NCI-H1694 treated with DMSO at 0.1 percent for 48 hours (cell line): ENCODE measurements around the gene SKI.

Source experiments
- DNase-seq: peaks from one replicate; lab custom pipeline; 2025; lab: John Stamatoyannopoulos, UW

The SKI gene

DNA sequence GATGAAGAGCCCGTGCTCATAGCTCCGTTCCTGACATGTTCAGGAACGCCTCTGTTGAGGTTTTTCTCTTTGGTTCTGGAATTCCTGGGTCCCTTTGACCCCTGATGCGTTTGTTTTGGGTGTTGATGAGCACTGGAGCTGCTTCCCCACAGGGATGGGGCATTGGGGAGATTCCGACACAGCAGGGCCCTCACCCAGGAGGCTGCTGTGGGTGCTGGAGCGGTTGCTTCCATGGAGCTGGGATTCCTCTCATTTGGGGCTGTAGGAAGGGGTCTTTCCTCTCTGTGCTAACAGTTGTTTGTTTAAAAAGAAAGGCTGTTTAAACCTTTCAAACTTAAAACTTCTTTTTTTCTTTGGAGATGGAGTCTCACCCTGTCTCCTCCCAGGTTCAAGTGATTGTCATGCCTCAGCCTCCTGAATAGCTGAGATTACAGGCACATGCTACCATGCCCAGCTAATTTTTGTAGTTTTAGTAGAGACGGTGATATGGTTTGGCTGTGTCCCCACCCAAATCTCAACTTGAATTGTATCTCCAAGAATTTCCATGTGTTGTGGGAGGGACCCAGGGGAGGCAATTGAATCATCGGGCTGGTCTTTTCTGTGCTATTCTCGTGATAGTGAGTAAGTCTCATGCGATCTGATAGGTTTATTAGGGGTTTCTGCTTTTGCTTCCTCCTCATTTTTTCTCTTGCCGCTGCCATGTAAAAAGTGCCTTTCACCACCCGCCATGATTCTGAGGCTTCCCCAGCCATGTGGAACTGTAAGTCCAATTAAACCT, 48.9 kb downstream of the SKI start:
- no peak for DNase-seq

DNA sequence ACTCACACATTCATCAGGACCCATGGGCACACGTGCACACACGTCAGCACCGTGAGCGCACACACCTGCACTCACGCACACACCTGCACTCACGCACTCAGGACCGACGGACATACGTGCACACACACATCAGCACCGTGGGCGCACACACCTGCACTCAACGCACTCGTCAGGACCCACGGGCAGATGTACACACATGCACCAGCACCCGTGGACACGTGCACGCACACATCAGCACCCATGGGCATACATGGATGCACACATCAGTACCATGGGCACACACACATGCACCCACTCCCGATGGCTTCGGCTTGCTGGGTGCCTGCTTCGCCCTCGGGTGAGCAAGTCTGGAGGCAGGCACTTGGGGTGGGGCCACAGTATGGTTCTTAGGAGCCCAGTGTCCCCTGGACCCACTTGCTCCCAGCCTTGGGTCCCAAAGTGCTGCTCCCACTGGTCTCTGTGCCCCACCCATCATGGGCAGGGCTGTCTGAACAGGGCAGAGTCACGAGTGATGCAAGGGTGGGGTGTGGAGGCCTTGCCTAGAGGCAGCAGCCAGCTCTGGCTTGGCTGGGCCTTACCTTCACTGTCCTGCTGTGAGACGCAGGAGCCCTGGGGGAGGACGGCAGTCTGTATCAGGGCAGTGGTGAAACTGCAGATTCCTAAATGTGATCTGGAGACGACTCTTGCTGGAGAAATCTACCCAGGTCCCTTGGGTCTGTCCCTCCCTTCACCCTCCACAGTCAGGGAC, 49.8 kb downstream of the SKI start:
- DNase-seq, result no peak

DNA sequence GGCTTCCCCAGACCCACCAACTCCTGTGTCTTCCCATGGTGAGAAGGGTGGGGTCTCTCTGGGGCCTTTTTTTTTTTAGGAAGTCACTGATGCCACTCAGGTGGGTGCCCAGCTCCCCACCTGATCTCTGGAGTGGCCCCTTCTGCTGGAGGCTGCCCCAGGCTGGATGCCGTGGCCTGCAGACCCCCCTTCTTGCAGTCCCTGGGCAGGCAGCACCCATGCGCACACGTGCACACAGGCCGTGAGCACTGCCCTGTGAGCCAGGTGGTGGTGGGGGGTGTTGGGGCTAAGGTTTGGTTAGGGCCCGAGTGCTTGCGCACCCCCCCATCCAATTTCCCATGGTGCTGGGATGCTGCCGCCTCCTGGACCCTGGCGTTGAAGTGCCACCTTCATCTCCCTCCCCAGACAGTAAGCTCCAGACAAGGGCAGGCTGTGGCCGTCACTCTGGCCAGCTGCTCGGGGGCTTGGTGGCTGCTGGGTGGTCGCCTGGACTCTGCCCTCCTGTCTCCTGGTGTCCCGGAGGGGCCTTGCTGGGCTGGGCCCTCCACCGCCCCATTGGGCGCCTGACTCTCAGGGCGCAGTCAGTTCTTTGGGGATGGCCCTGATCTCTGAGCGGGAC, 50.6 kb downstream of the SKI start:
- no peak for DNase-seq

DNA sequence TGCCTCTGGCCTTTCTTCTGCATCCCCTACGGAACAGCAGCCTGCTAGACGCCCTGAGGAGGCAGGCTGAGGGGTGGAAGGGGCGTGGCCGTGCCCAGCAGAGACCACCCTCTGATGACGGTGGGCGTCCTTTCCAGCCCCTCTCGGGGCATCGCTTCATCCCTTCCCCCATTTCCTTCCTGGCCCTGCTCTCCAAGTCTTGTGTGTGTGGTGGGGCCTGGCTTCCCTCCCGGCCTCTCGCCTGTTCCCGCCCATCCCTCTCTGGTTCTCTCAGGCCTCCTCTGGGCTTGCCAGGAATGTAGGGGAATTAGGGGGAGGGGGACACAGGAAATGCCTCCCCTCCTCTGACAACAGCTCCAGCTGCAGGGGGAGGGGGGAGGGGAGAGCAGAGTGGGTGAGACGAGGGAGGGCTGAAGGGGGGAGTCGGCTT, 51.1 kb downstream of the SKI start:
- DNase-seq, result no peak

DNA sequence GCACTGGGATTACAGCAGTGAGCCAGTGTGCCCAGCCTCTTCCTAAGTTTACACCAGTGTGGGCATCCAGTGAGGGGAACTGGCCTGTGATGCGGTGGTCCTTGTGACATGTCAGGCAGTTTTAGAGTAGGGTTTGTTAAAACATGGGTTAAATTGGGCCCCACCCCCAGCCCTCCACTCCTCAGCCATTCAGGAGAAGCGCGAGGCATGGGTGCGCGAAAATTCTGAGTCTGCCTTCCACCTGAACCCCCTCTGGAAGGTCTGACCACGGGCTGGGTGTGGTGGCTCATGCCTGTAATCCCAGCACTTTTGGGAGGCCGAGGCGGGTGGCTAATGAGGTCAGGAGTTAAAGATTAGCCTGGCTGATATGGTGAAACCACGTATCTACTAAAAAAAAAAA, 51.7 kb downstream of the SKI start:
- no peak for DNase-seq

DNA sequence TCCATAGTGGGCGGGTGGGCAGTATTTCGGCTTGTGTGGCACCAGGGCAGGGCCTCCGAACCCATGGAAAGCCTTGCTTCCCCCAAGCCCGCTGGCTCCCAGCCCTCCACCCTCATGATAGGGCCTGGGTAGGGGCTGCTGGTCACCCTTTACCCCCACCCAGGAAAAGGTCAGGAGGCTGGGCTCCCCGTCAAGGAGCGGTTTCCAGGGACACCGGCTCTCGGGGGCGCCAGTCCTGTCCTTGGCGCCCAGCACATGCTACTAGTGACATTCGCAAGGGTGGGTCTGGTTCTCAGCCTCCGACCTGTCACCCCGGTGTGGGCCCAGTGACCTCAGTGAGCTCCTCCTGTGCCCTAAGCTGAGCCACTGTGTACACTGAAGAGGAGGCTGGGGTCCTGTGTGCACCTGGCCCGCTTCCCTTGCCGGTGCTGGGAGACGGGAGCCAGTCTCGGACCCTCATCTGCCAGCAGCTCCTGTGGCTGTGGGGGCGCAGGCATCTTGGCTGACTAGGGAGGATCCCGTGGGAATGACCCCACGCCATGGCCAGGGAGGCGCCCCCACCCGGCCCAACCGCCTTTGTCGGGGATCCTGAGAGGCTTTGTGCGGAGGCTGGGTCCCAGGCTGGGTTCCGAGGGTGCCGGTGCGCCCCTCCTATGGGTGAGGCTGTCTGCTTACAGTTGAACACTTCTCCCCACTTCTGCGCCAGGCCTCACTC, 54.6 kb downstream of the SKI start:
- DNase-seq, result no peak

DNA sequence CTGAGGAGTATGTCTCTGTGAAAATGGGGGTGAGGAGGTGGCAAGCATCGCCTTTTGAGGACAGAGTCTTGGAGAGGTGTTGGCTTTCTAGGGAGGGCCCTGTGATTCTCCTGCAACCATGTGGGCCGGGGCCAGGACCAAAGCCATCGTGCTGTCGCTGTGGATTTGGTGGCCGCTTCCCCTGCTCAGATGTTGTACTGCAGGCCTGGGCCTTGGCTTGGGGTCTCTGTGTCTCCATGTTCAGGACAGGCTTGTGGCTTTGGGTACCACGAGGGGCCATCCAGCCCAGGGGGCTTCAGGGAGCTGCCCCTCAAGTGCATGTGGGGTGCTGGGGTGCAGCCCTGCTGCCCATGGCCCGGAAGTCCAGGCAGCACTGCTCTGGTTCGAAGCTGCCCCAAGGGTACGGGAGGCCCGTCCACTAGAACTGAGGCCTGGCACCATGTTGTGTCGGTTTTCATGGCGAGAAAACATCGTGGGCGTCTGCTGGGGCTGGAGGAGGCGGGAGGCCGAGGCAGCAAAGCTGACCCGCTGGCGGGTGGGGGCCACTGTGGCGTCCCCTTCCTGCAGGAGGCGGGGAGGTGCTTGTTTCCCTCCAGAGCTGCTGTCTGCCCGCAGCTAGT, 55.4 kb downstream of the SKI start:
- no peak for DNase-seq

DNA sequence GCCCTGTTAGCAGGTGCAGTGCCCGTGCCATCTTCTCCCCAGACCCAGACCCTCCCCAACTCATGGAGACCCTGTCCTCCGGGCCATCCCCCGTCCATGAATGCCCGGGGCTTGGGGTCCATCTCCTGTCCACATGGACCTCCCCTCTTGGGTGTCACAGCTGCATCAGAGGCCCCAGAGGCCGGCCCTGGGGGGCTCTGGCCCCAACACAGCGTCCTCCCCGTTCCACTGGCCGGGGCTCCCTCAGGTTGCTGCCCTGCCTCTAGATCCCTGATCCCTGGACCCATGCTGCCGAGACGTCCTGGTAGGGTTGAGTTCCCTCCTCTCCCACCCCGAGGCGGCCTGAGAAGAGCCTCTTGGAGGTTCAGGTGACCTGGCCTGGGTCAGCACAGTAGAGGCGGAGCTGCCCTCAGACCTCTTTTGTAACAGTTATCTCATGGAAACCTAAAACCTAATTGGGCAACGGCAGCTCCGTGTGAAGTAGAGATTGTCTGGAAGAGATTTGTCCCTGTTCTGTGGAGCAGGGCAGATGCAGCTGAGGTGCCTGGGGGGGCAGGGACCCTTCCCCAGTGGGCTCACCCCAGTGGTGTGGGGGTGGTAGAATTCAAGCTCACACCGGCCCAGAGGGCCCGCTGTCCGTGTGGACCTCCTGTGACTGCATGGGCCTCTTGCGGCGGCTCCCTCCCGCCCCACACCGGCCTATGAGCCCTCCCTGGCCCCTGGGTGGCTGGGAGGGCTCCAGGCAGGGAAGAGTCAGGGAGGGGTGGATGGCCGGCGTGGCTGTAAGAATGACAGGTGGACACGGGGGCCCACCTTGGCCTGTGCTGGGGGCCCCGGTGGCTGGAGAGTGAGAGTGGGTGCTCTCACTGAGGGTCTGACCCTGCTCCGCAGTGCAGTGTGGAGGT, 56.1 kb downstream of the SKI start:
- no peak for DNase-seq

DNA sequence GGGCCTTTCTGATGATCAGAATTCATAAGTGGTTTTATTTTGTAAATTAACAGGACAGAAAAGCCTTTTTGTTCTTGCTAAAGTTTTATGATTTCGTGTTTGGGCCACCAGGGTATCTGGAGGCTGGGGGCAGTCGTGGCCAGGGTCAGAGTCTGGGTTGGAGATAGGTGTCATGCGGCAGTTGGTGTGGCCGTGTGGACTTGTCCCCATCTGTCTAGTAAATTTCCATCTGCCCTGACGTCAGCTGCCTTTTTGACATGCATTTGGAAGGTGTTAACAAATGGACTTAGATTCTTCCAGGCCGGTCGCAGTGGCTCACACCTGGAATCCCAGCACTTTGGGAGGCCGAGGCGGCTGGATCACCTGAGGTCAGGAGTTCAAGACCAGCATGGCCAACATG, 56.8 kb downstream of the SKI start:
- DNase-seq, result no peak

DNA sequence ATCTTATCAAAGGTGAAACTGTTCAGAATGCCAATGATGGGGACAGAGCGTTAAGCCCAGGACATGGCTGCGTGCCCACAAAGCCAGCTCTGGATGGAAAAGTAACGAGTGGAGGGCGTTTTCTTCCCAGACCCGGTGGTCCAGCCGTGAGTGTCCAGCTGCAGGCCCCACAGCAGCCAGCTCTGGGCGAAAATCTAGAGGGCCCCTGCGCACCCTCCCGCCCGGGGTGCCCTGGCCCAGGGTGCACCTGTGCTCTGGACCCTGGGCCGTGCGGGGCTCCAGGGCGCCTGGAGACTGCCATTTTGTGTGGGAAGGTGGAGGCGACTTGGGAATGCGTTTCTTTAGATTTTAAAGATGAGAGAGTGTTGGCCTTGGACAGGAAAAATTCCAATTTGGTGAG, 58.8 kb downstream of the SKI start:
- no peak for DNase-seq

DNA sequence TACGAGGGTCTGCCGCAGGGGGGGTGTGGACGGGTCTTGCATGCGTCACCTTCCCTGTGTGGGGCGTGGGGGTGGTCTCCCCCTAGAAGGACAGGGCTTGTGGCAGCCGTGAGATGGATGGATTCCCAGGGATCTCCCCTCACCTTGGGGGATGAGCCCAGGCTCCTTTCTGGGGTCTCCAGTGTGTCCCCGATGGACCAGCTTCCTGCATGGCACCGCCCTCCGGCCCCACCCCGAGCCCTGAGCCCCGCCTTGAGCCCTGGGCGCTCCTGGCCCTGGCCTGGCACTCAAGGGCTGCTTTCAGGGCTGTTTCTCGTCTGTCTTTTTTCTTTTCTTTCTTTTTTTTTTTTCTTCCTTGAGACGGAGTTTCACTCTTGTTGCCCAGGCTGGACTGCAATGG, 59.5 kb downstream of the SKI start:
- DNase-seq, result no peak

DNA sequence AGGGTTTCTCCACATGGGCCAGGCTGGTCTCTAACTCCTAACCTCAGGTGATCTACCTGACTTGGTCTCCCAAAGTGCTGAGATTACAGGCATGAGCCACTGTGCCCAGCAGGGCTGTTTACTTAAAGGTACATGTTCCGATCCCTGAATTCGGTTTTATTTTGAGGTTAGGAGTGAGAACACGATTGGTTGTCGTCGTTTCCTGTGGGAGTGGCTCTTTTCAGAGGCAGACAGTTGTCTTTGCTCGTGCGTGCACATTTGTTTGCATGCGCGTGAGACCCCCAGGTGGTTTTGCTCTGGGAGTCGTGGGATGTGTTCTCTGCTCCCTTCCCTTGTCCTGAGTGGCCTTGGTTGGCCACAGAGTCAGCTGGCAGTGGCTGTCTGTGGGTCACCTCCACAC, 60.2 kb downstream of the SKI start:
- DNase-seq, result no peak

DNA sequence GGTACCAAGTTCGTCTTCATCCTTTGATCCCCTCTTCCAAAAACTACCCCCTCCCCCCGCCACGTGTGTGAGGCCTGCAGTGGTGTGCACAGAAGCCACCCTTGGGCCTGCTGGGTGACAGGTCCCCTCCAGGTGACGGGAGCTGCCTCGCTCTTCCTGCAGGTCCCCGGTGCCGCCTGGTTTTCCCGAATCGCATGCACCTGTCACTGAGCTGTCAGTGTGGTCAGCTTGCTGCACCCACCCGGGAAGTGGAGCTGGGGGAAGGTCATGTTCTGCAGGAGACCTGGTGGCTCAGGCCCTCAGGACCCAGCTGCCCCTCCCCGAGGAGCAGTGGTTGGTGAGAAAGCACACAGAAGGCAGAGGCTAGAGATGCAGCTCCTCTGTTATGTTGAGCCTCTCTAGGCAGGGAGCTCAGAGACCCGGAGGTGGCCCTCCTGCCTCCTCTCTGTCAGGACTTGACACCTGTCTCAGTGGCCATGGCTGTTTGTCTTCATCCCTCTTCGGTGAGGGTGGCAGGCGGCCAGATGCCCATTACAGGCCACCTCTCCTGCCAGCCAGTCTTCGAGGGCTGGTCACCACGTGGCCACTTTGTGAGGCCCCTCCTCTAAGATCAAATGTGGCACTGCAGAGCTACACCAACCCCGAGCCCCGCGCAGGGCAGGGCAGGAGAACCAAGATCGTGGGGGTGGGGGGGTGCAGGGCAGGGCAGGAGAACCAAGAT, 60.9 kb downstream of the SKI start:
- no peak for DNase-seq

DNA sequence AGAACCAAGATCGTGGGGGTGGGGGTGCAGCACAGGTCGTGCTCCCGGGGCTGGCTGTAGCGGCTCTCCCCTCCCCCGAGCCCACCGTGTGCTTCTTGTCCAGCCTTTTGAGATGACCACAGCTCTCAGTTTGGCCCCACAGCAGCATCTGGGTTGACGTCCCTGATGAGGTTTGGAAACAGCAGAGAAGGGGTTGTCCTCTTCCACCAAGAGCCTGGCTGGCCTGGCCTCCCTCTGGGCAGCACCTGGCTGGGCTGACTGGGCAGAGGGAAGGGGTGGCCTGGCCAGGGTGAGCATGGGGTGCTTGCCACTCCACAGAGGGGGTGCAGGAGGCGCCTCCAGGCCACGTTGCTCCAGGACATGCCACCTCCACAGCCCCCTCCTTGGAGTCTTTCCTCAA, 61.5 kb downstream of the SKI start:
- no peak for DNase-seq

DNA sequence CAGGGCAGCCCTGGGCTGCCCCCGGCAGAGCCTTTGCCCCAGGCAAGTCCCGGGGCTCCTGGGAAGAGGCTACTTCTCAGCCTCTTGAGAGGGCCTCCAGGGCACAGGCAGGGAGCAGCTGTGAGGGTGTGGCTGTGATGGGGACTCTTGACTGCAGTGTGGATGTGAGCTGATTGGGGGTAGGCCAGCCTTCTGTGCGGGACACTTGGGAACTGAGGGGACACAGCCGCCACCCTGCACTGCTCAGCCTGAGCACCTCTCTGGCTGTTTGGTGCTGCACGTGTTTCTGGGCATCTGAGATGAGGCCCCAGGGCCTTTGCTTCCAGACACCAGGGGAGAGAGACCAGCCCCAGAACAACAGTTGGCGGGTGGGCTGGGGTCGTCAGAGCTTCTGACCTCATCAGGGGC, 62.1 kb downstream of the SKI start:
- no peak for DNase-seq

DNA sequence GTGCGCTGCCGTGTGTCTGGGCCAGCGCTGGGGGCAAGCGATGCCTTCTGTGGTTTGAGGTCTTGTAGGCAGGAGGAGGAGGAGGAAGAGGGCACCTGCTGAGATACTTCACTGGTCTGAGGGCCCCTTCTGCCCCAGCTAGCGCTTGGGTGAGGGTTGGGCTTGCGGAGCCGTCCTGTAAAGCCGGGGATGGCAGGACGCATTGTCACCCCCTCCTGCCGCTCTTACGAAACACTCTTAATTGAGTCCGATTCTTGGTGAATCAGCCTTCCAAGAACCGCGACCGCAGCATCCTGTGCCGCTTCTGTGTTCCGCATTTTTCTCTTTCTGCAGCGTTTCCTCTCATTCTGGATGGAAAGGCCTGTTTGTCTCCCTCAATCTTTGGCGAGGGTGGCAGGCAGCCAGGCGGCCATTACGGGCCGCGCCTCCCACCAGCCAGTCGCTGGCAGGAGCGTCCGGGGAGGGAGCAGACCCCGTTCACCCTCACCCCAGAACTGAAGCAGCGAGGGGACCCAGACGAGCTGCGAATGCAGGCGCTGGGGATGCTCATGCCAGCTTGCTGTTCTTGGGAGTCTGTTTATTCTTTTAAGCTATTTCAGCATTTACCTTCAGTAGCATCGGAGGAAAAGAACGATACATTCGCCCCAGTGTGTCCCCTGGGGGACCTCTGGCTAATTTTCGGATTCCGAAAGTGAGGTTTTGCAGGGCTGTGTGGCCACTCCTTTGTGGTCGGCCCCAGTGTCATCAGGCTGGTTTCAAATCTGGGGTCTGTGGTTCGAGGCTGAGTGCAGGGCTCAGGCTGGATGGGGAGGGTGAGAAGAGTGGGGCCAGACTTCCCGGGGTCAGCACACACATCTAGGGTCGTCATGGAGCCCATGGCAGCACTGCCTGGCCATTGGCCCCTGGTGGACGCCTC, 62.7 kb downstream of the SKI start:
- DNase-seq, result no peak

DNA sequence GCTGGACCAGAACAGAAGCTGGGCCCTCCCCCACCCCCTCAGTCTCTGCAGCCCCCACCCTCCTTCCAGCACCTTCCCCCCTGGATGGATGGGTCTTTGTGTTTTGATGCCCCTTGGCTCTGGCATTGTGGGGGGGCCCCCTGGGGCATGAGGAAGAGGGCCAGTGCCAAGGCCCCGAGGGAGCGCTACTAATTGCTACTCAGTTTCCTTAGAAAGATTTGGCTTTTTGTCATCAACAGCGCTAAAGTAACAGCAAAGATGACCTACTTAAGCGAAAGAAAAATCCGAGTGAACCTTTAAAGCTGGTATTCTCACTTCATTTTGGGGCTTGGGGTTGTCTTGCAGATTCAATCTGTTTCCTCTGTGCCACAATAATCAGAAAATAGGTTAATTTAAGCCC, 63.5 kb downstream of the SKI start:
- DNase-seq, result no peak

DNA sequence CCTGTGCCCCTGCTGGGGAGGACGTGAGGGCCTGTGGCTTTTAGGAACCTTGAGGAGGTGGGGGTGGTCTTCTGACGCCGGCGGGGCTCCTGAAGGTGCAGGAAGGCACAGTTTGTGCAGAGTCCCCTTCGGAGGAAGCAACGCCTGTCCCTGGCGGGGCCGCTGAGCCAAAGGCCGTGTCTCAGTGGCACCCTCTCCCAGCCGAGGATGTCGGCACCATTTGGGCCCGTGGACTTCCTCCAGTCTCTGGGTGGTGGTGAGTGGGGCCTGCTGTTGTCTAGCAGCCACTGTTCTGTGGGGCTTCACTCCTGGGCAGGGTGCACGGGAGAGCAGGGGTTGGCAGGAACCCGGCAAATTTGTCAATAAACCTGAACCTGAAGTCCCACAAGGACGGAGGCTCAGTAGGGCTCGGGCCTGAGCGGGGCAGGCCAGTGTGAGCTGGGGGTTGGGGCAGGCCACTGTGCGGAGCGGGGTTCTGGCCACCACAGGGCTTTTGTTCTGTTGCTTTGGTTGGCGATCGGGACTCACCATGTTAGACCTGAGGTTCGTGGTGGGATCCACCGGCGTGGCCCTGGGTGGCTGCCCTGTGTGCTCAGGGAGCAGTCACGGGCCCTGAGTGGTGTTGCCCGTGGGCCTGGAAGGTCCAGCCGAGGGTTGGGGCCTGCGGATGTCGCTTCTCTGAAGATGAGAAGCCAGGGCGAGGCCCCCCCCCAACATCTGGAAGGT, 64.8 kb downstream of the SKI start:
- no peak for DNase-seq
